Activated CD4-positive, CD25-positive, alpha-beta regulatory T cell (primary cell): Measurements from ENCODE around the gene BASP1.
"Not testable (repeated sequence)": the region's sequence is repeated elsewhere in the genome, so short reads cannot be mapped to it uniquely, and the experiment has no call there.

Source experiments
- DNase-seq, 4 experiments: peaks; one replicate each; lab custom pipeline; 2025; lab: John Stamatoyannopoulos, UW

Gene BASP1

GRCh38 chr5:17191574-17191973 lies 25.9 kb upstream of the BASP1 start:
- not testable (repeated sequence) for DNase-seq

- no peak for DNase-seq
Measured at GRCh38 chr5:17192191-17192590, 25.2 kb upstream of the BASP1 start.

- no peak for DNase-seq
Measured at GRCh38 chr5:17196024-17196423, 21.4 kb upstream of the BASP1 start.

- no peak for DNase-seq
Measured at GRCh38 chr5:17196697-17197096, 20.7 kb upstream of the BASP1 start.

GRCh38 chr5:17203329-17204132 lies 13.9 kb upstream of the BASP1 start:
- DNase-seq = no peak

GRCh38 chr5:17204133-17204489 lies 13.3 kb upstream of the BASP1 start:
- DNase-seq = no peak

- DNase-seq = no peak
Measured at GRCh38 chr5:17206021-17206420, 11.4 kb upstream of the BASP1 start.

- no peak for DNase-seq
Measured at GRCh38 chr5:17212191-17212590, 5.2 kb upstream of the BASP1 start.

- no peak for DNase-seq
Measured at GRCh38 chr5:17212996-17213395, 4.4 kb upstream of the BASP1 start.

- no peak for DNase-seq
Measured at GRCh38 chr5:17213938-17214337, 3.5 kb upstream of the BASP1 start.

GRCh38 chr5:17214893-17215292 lies 2.5 kb upstream of the BASP1 start:
- no peak for DNase-seq

GRCh38 chr5:17215361-17215760 lies 2.1 kb upstream of the BASP1 start:
- no peak for DNase-seq

GRCh38 chr5:17216176-17216973 lies 1.1 kb upstream of the BASP1 start:
- peak in 2 of 4 experiments; percentile 2 to 20 for DNase-seq

GRCh38 chr5:17216974-17217492 lies 398 bp upstream of the BASP1 start:
- DNase-seq = no peak

GRCh38 chr5:17218353-17219005 lies 1.0 kb downstream of the BASP1 start:
- no peak for DNase-seq

- DNase-seq = no peak
Measured at GRCh38 chr5:17219006-17219422, 1.6 kb downstream of the BASP1 start.

GRCh38 chr5:17219469-17219868 lies 2.0 kb downstream of the BASP1 start:
- DNase-seq = no peak

GRCh38 chr5:17219992-17220391 lies 2.6 kb downstream of the BASP1 start:
- DNase-seq = no peak

GRCh38 chr5:17220469-17220868 lies 3.0 kb downstream of the BASP1 start:
- DNase-seq = no peak

GRCh38 chr5:17221843-17222636 lies 4.6 kb downstream of the BASP1 start:
- DNase-seq = no peak

- DNase-seq = no peak
Measured at GRCh38 chr5:17222664-17223063, 5.2 kb downstream of the BASP1 start.
